IPS DF 19.7 (cell line): Measurements from ENCODE around the gene TUFT1.

Source experiments
- DNase-seq: peaks from one replicate; pipeline ENCODE4 v3.0.0-alpha.2; 2013; ENCODE audit warnings: low read depth, low spot score

The TUFT1 gene

DNA sequence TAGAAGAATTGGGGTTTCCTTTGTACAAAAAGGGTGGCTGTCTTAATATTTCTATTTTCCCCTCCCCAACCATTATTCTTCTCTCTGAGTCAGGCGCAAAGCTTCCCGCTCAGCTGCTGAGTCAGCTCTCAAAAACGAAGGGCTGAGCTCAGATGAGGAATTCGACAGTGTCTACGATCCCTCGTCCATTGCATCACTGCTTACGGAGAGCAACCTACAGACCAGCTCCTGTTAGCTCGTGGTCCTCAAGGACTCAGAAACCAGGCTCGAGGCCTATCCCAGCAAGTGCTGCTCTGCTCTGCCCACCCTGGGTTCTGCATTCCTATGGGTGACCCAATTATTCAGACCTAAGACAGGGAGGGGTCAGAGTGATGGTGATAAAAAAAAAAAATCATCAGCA lies 3.0 kb upstream of the TUFT1 start:
- no peak for DNase-seq

- DNase-seq = peak; percentile 71
Observed at GRCh38 chr1:151539321-151540020, 638 bp upstream of the TUFT1 start.

DNA sequence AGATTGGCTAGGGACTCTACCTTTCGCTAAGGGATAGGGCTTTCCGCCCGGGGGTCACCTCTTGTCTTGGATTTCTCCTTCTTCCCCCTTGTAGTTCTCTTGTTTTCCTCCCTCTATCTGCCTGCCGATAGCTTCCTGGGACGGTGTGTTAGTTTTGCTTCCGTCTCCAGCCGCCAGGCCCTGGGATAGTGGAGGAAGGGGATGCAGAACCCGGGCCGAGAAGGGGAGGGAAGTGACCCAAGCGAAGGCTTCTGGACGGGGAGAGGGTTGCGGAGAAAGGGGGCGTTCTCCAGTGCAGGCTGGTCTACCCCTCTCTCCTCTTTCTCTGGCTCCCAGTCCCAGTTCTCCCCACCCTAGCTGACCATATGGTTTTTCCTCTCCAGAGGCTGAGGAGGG lies 871 bp downstream of the TUFT1 start:
- DNase-seq = no peak

- no peak for DNase-seq
Observed at GRCh38 chr1:151541752-151542151, 1.6 kb downstream of the TUFT1 start.

GRCh38 chr1:151542710-151543129 lies 2.6 kb downstream of the TUFT1 start:
- no peak for DNase-seq

GRCh38 chr1:151545542-151545941 lies 5.4 kb downstream of the TUFT1 start:
- DNase-seq = no peak

GRCh38 chr1:151546011-151546925 lies 6.2 kb downstream of the TUFT1 start:
- no peak for DNase-seq

DNA sequence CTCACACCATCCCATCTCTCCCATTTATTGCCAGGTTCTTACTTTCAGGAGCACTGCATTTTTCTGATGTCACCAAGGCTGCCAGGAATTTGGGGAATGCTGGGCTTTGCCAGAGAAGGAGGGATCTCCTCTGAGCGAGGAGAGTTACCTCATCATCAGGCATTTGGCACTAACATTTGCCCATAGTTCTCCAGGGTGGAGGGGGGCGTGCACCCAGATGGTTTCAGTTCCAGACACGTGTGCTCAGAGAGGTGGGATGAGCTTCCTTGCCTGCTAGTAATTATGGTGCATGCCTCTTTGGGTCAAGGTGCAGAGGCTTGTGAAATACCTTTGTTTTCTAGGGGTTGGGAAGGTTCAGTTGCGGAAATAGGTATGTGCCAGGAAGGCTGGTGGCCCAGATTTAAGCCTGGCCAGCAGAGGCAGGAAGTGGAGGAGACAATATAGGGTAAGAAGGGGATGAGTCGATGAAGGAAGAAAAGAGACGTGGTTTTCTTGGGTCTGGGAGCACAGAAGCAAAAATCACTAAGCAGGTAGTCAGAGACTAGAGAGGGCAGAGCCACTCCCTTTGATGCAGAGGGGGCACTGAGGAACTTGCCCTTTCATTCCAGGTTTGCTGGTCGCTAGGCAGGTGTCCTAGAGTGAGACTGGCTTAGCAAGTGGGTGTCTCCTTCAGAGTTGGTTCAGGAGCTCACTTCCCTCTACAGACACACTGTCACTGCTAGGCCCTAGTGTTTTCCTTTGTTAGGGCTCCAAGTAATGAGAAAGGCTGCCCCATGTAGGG lies 7.2 kb downstream of the TUFT1 start:
- peak; percentile 75 for DNase-seq

- DNase-seq = no peak
Observed at GRCh38 chr1:151547900-151548230, 7.8 kb downstream of the TUFT1 start.

DNA sequence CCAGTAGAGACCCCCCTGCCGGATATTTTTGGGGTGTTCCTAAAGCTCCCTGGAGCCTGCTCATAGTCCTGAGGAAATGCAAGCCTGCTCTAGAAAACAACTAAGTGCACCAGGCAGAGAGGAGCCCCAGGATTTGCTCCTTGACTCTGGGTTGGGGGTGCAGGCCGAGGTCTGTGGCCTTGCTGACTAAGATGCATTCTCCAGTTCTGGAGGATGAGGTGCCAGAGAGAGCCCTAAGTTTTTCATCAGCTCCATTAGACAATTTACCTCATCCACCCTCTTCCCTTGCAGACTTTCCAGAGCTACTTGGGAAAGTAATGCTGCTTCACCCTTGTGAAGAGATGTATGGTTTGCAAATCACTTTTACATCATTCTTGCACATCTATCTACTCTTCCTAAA lies 9.1 kb downstream of the TUFT1 start:
- DNase-seq = no peak

- DNase-seq = no peak
Observed at GRCh38 chr1:151553659-151554058, 13.6 kb downstream of the TUFT1 start.

DNA sequence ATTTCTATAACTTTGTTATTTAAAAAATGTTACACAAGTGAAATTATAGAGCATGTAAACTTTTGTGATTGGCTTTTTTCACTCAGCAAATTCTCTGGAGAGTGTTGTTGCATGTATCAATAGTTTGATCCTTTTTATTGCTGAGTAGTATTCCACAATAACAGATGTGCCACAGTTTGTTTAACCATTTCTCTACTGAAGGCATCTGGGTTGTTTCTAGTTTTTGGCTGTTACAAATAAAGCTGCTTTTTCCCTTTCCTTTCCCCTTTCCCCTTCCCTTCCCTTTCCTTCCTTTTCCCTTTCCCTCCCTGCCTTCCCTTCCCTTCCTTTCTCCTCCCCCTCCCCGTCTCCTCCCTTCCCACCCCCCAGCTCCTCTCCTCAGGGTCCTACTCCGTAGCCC lies 15.9 kb downstream of the TUFT1 start:
- DNase-seq = no peak

GRCh38 chr1:151562661-151563060 lies 22.6 kb downstream of the TUFT1 start:
- DNase-seq = no peak

GRCh38 chr1:151563376-151563775 lies 23.3 kb downstream of the TUFT1 start:
- DNase-seq = no peak

- DNase-seq = no peak
Observed at GRCh38 chr1:151565502-151566189, 25.5 kb downstream of the TUFT1 start.

DNA sequence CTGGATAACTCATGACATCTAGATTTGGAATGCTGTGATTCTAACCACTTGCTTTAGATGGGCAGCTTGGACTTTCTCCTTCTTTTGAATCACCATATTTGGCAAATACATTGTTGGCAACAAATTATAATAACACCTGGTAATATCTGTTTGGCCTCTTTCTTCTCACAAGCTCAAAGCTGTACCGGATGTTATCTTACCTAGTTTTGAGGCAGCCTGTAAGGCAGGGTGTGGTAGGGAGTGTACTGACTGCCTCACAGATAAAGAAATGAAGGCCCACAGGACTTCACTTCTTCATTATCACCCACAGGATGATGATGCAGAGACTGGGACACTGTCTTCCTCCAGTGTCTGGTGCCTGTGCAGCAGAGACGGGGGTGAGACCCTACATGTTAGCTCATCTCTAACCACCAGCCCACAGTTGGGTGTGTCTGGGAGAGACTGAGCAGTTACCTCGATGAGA lies 28.5 kb downstream of the TUFT1 start:
- no peak for DNase-seq

DNA sequence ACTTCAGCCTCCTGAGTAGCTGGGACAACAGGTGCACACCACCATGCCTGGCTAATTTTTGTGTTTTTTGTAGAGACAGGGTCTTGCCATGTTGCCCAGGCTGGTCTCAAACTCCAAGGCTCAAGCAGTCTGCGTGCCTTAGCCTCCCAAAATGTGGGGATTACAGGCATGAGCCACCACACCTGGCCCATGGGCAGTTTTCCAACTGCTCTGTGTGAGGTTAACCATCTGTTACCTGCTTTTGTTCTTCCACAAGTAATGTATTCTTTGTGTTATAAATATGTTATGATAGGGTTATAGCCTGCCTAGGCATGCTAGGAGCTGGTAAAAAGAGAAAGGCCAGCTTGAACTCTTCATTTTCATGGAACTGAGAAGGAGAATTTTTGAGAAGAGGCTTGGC lies 30.7 kb downstream of the TUFT1 start:
- no peak for DNase-seq

- DNase-seq = no peak
Observed at GRCh38 chr1:151574575-151575529, 34.7 kb downstream of the TUFT1 start.

- DNase-seq = no peak
Observed at GRCh38 chr1:151577173-151577572, 37.1 kb downstream of the TUFT1 start.

- DNase-seq = no peak
Observed at GRCh38 chr1:151578941-151579340, 38.8 kb downstream of the TUFT1 start.
